K562 (cell line): ENCODE results near the gene ACE. TPM values are rescaled to one million over a fixed set of nuclear protein-coding genes. Genes with fewer than 3 reads are reported as not detected.

Experiments
- ATAC-seq: fragments of 200-7000 bp; cut with Tn5 transposase; 3 replicates; pipeline ENCODE4 v1.9.1; 2020; ENCODE audit warnings: moderate library complexity
- BruUV-seq: library from RNA; stranded (reverse); fragments of 400-500 nt; replicated peaks from 2 replicates; lab custom pipeline; 2021; lab: Mats Ljungman, UMichigan
- CTCF ChIA-PET: fragments of 300-600 bp; formaldehyde crosslinking; extraction: SDS; loops from one replicate; lab custom pipeline; 2021; ENCODE audit warnings: low intra/inter-chr PET ratio; lab: Yijun Ruan, JAX
- POLR2A ChIA-PET: fragments of 300-600, 350-650 bp; sonication (Branson Sonifier 250); formaldehyde crosslinking; extraction: SDS; loops from one replicate; lab custom pipeline; 2021; ENCODE audit warnings: antibody characterized with exemption, inconsistent platforms; lab: Yijun Ruan, JAX
- DNase-seq, 4 experiments: peaks; one replicate each; pipeline versions ENCODE4 v3.0.0 to v3.0.0-alpha.2; 2011 to 2018; ENCODE audit warnings: low spot score in 3 of 4, mixed read lengths in 3 of 4; ENCODE audit errors: extremely low read depth in 1 of 4
- FAIRE-seq: peaks from 2 replicates; lab custom pipeline; 2011; peaks lifted over from hg19 to GRCh38; lab: Jason Lieb, UNC
- H2AFZ ChIP-seq: 2 replicates; pipeline ENCODE4 v1.6.0; 2011; ENCODE audit warnings: low read depth, low read length, control low read depth, inconsistent platforms
- H3K27ac ChIP-seq: fragments of 200-600 bp; 3 replicates; pipeline ENCODE4 v1.8.0; 2011; ENCODE audit warnings: low read depth, mild to moderate bottlenecking, control low read depth, inconsistent platforms, low read length, moderate library complexity, mixed read lengths; ENCODE audit errors: extremely low read depth
- H3K27me3 ChIP-seq, 2 experiments: fragments of 300-600 bp in 1 of 2; 2 replicates in 1 of 2; 3 replicates in 1 of 2; pipeline versions ENCODE4 v1.6.0 to v1.8.0; 2011; ENCODE audit warnings: inconsistent platforms in 2 of 2, low read length in 2 of 2, mild to moderate bottlenecking in 1 of 2, mixed read lengths in 1 of 2, moderate library complexity in 1 of 2; ENCODE audit not compliant: control insufficient read depth in 2 of 2, insufficient read depth in 2 of 2
- H3K36me3 ChIP-seq: fragments of 300-600 bp; 3 replicates; pipeline ENCODE4 v1.8.0; 2011; ENCODE audit warnings: mild to moderate bottlenecking, low read length, inconsistent platforms; ENCODE audit not compliant: control insufficient read depth, insufficient read depth
- H3K4me1 ChIP-seq, 2 experiments: fragments of 200-600 bp in 1 of 2; replicated peaks in 1 of 2; 2 replicates in 1 of 2; 3 replicates in 1 of 2; pipeline versions ENCODE4 v1.5.1 to v1.8.0; 2011; ENCODE audit warnings: inconsistent platforms in 2 of 2, low read length in 2 of 2, mild to moderate bottlenecking in 1 of 2, mixed read lengths in 1 of 2, moderate library complexity in 1 of 2; ENCODE audit not compliant: control insufficient read depth in 2 of 2, insufficient read depth in 2 of 2
- H3K4me2 ChIP-seq: 2 replicates; pipeline ENCODE4 v1.6.1; 2011; ENCODE audit warnings: low read length, control low read depth, inconsistent platforms, mixed read lengths; ENCODE audit not compliant: insufficient read depth
- H3K4me3 ChIP-seq: fragments of 200-600 bp; sonication (generic), shearing (Covaris generic); 2 replicates; pipeline ENCODE4 v1.5.1; 2016; ENCODE audit warnings: control low read depth, inconsistent platforms
- H3K79me2 ChIP-seq: fragments of 200-600 bp; 3 replicates; pipeline ENCODE4 v1.8.0; 2011; ENCODE audit warnings: low read length, inconsistent platforms; ENCODE audit not compliant: control insufficient read depth, insufficient read depth
- H3K9ac ChIP-seq, 2 experiments: 2 replicates each; pipeline versions ENCODE4 v1.6.0 to v1.6.1; 2011; ENCODE audit warnings: low read depth in 2 of 2, low read length in 2 of 2, control low read depth in 1 of 2, inconsistent platforms in 1 of 2, mild to moderate bottlenecking in 1 of 2, mixed read lengths in 1 of 2; ENCODE audit not compliant: insufficient read depth in 1 of 2
- H3K9me1 ChIP-seq: one replicate; pipeline ENCODE4 v1.6.0; 2011; ENCODE audit warnings: inconsistent platforms, mild to moderate bottlenecking, low read length, moderate library complexity; ENCODE audit not compliant: control insufficient read depth, insufficient read depth
- H3K9me3 ChIP-seq: replicated peaks from 2 replicates; pipeline ENCODE4 v1.5.1; 2011; ENCODE audit warnings: low read depth, low read length, inconsistent platforms; ENCODE audit not compliant: control insufficient read depth, insufficient read depth
- H4K20me1 ChIP-seq: replicated peaks from 2 replicates; pipeline ENCODE4 v1.6.1; 2011; ENCODE audit warnings: low read length, inconsistent platforms, mixed read lengths; ENCODE audit not compliant: control insufficient read depth, insufficient read depth
- HOXB6 ChIP-seq: fragments of 250-450 bp; sonication (Bioruptor Pico); IDR thresholded peaks from 2 replicates; pipeline ENCODE4 v1.5.1; 2022; ENCODE audit warnings: mild to moderate bottlenecking, borderline replicate concordance
- JUND ChIP-seq, 2 experiments: IDR thresholded peaks; 2 replicates in 1 of 2; 3 replicates in 1 of 2; pipeline ENCODE4 v1.6.1; 2011; ENCODE audit warnings: borderline replicate concordance in 2 of 2, low read depth in 2 of 2, low read length in 2 of 2, improper control_type of control experiment in 1 of 2, missing biosample characterization in 1 of 2, missing genetic modification characterization in 1 of 2, missing genetic modification reagents in 1 of 2
- MTF1 ChIP-seq: fragments of 250-450 bp; sonication (Bioruptor Pico); IDR thresholded peaks from 2 replicates; pipeline ENCODE4 v1.9.0; 2021; ENCODE audit warnings: moderate library complexity, mild to moderate bottlenecking, inconsistent platforms, borderline replicate concordance
- NFIX ChIP-seq: fragments of 250-450 bp; sonication (Bioruptor Pico); IDR thresholded peaks from 2 replicates; pipeline ENCODE4 v1.4.0; 2020; ENCODE audit warnings: low read depth, mild to moderate bottlenecking, moderate library complexity
- NUFIP1 ChIP-seq: fragments of 450-650 bp; IDR thresholded peaks from 2 replicates; pipeline ENCODE4 v1.6.1; 2018; ENCODE audit not compliant: partially characterized antibody
- PURB ChIP-seq: sonication (generic); formaldehyde crosslinking; IDR thresholded peaks from 2 replicates; pipeline ENCODE4 v1.9.0; 2021; ENCODE audit warnings: low read depth, mild to moderate bottlenecking, missing genetic modification reagents
- RCOR1 ChIP-seq, 2 experiments: IDR thresholded peaks; 2 replicates each; pipeline ENCODE4 v1.6.1; 2012; ENCODE audit warnings: low read depth in 2 of 2, low read length in 2 of 2, borderline replicate concordance in 1 of 2, improper control_type of control experiment in 1 of 2
- SMAD4 ChIP-seq: fragments of 250-450 bp; sonication (Bioruptor Pico); conservative IDR thresholded peaks from 2 replicates; pipeline ENCODE4 v1.8.0; 2021; ENCODE audit warnings: inconsistent platforms, mild to moderate bottlenecking, moderate library complexity
- ZBTB1 ChIP-seq: sonication (generic); formaldehyde crosslinking; IDR thresholded peaks from 2 replicates; pipeline ENCODE4 v1.8.1; 2023; ENCODE audit warnings: missing genetic modification reagents, low read depth, mild to moderate bottlenecking, borderline replicate concordance
- ZFP30 ChIP-seq: fragments of 250-450 bp; sonication (Bioruptor Pico); IDR thresholded peaks from 2 replicates; pipeline ENCODE4 v1.8.0; 2022; ENCODE audit warnings: moderate library complexity, mild to moderate bottlenecking, inconsistent platforms, borderline replicate concordance
- ZNF408 ChIP-seq: fragments of 250-450 bp; sonication (Bioruptor Pico); IDR thresholded peaks from 2 replicates; pipeline ENCODE4 v1.4.0; 2020; ENCODE audit warnings: low read depth, mild to moderate bottlenecking, moderate library complexity
- ZNF507 ChIP-seq: conservative IDR thresholded peaks from 2 replicates; pipeline ENCODE4 v1.6.1; 2017; ENCODE audit warnings: missing genetic modification characterization, missing compliant biosample characterization
- ZNF57 ChIP-seq: fragments of 450-650 bp; formaldehyde crosslinking; IDR thresholded peaks from 2 replicates; pipeline ENCODE4 v1.4.0; 2020; ENCODE audit warnings: mild to moderate bottlenecking, moderate library complexity
- ZNF668 ChIP-seq: fragments of 250-450 bp; sonication (Bioruptor Pico); IDR thresholded peaks from 2 replicates; pipeline ENCODE4 v1.8.0; 2022; ENCODE audit warnings: mild to moderate bottlenecking, inconsistent platforms
- WGBS: fragments of 100-300 bp; shearing (Covaris generic); methylation state at CpG from one replicate; pipeline ENCODE4 v1.1.6; 2016; ENCODE audit warnings: low coverage, mixed read lengths; ENCODE audit not compliant: insufficient coverage; ENCODE audit errors: missing lambda C conversion rate; 5-methylcytosine and 5-hydroxymethylcytosine counted together
- in situ Hi-C: fragments of 300-500 bp; cut with MboI; formaldehyde crosslinking; loops from 4 replicates; pipeline ENCODE4 v1.15.0; 2018; ENCODE audit warnings: inconsistent platforms, mixed read lengths
- intact Hi-C: fragments of 100-400 bp; cut with micrococcal nuclease; formaldehyde crosslinking; loops from 2 replicates; pipeline ENCODE4 v1.14.2; 2022
- polyA plus RNA-seq, 8 experiments: library from polyadenylated mRNA; depleted of rRNA in 4 of 8; stranded (reverse) in 5 of 8; unstranded in 3 of 8; fragments of >200 nt; fragmentation: Nextera tagmentation in 2 of 8; fragmentation: Illumina TruSeq in 1 of 8; extraction: Ambion mirVana in 2 of 8; extraction: Trizol in 1 of 8; gene quantifications; 2 replicates each; pipeline versions ENCODE4 v1.2.1 to v1.2.3, GENCODE V29; 2011 to 2014; ENCODE audit warnings: inconsistent platforms in 1 of 8, missing spikeins in 1 of 8
- total RNA-seq, 7 experiments: library from RNA; depleted of rRNA in 6 of 7; stranded (reverse); fragments of >200 nt in 6 of 7; fragmentation: Illumina TruSeq in 2 of 7; extraction: Trizol in 2 of 7; gene quantifications; 2 replicates each; pipeline versions ENCODE4 v1.2.1 to v1.2.3, GENCODE V29; 2011 to 2021; ENCODE audit warnings: low replicate concordance in 1 of 7
- TF ChIP-seq, protein P1 (sequence below): IDR thresholded peaks from 2 replicates; pipeline ENCODE4 v1.6.1; 2012; ENCODE audit warnings: low read depth, low read length, improper control_type of control experiment, borderline replicate concordance
- TF ChIP-seq, protein P2 (sequence below): fragments of 200-800 bp; sonication (Bioruptor generic); IDR thresholded peaks from 2 replicates; pipeline ENCODE4 v1.6.1; 2017; ENCODE audit warnings: missing genetic modification characterization, missing compliant biosample characterization

The ACE gene
- total and polyA plus RNA-seq, 9 of the 15 experiments (the other 6 are each of a cell fraction or from before 2014, with no cell fraction given), result 0.07 to 2.5 (median 0.47) TPM; not detected in 1

DNA sequence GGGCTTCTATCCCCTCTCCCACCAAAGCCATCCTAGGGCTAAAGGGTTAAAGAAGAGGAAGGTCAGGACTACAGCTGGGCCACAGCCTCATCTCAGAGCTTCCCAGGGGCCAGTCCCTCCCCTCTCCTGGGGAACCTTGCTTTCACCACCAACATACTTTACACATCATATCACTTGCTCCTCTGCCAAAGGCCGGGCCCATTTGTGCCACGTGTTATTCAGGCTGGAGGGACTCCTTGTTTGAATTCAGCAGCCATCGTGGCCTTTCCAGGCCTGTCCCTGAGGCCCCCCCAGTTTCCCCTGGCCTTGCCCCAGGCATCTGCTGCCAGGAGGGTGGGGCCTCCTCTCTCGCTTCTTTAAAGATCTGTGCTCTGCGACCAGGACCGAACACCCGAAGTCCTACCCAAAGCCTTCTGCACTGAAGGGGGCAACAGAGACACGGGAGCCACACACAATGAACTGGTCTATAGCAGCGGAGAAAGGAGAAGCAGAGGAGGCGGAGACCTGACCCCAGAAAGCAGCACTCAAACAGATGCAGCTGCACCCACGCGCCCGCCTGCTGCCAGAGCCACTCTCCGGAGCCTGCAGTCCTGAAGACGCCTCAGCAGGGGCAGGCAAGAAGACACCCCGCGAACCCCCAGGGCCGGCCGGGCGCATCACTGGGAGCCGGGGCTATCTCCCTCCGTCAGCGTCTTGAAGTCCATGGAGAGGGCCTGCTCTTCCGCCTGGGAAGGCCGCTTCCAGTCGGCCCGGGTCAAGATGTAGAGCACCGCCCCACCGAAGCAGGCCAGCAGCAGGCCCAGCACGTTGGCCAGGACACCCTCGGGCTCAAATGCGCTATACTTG lies 42.9 kb upstream of the ACE start:
- 82% methylated on average over 27 of the region's 32 CpGs for WGBS
- CTCF ChIA-PET, result no interaction called here
- Histone ChIP-seq H3K4me1 (peaks cover 56 to 71% of the 10 kb centered on the region in 2 experiments), H3K27ac (peak overlapping the region; percentile 80), H2AFZ (peak overlapping the region; percentile 33), H3K36me3 (peaks cover 24% of the 10 kb centered on the region; the same call in 1 of the 3 replicates), H3K4me3 (no peak overlapping the region), H3K79me2 (peaks cover 9% of the 10 kb centered on the region; the same call in 1 of the 3 replicates), H3K9me3 (no peaks in the 10 kb centered on the region), H4K20me1 (no peaks in the 10 kb centered on the region), H3K27me3 (no peaks in the 10 kb centered on the region), H3K9me1 (peaks cover 3% of the 10 kb centered on the region), H3K4me2 (peak overlapping the region; percentile 75), H3K9ac (peak overlapping the region; percentile 64 to 87)
- peak in 1 of 4 experiments; percentile 33 for DNase-seq
- intact Hi-C loops, result loop anchor here (2.0 to 10.0 kb wide), 4 partner anchors 13 to 411 kb away; partner anchors contain the start of genes CYB561, DCAF7 and SMARCD2
- FAIRE-seq, result no peak
- BruUV-seq, result no TSS peak
- POLR2A ChIA-PET, result interaction anchor here (0.6 to 1.7 kb wide), 8 partner anchors 9 to 1474 kb away, joined by 3 to 8 read pairs (median 3); no protein-coding TSS in a partner anchor
- ATAC-seq, result peak; percentile 4; the same call in 2 of the 3 replicates
- in situ Hi-C loops, result loop anchor here (25.0 kb wide), 1 partner anchor 403 kb away; the partner anchor contains the start of genes FTSJ3, PSMC5 and SMARCD2
- TF ChIP-seq SMAD4 (CRISPR knock-in tag), result no peak
- no peak for TF ChIP-seq PURB
- TF ChIP-seq ZNF507 (tag), result no peak
- TF ChIP-seq JUND (IDR thresholded peaks at IDR 0.05; ENCODE audit: borderline replicate concordance, low read depth, low read length), result no peak
- TF ChIP-seq JUND (tag; IDR thresholded peaks at IDR 0.05; ENCODE audit: borderline replicate concordance, low read depth, low read length), result no peak
- TF ChIP-seq, protein P1, sequence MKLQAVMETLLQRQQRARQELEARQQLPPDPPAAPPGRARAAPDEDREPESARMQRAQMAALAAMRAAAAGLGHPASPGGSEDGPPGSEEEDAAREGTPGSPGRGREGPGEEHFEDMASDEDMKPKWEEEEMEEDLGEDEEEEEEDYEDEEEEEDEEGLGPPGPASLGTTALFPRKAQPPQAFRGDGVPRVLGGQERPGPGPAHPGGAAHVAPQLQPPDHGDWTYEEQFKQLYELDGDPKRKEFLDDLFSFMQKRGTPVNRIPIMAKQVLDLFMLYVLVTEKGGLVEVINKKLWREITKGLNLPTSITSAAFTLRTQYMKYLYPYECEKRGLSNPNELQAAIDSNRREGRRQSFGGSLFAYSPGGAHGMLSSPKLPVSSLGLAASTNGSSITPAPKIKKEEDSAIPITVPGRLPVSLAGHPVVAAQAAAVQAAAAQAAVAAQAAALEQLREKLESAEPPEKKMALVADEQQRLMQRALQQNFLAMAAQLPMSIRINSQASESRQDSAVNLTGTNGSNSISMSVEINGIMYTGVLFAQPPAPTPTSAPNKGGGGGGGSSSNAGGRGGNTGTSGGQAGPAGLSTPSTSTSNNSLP, result no peak
- no peak for TF ChIP-seq ZNF57 (CRISPR knock-in tag)
- TF ChIP-seq ZFP30 (CRISPR knock-in tag), result no peak
- no peak for TF ChIP-seq MTF1 (CRISPR knock-in tag)
- no peak for TF ChIP-seq ZNF668 (CRISPR knock-in tag)
- TF ChIP-seq ZBTB1 (CRISPR knock-in tag), result no peak
- no peak for TF ChIP-seq HOXB6 (CRISPR knock-in tag)
- TF ChIP-seq, protein P2, sequence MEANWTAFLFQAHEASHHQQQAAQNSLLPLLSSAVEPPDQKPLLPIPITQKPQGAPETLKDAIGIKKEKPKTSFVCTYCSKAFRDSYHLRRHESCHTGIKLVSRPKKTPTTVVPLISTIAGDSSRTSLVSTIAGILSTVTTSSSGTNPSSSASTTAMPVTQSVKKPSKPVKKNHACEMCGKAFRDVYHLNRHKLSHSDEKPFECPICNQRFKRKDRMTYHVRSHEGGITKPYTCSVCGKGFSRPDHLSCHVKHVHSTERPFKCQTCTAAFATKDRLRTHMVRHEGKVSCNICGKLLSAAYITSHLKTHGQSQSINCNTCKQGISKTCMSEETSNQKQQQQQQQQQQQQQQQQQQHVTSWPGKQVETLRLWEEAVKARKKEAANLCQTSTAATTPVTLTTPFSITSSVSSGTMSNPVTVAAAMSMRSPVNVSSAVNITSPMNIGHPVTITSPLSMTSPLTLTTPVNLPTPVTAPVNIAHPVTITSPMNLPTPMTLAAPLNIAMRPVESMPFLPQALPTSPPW (CRISPR knock-in tag), result peak; percentile 1; the same call in 1 of the 2 replicates
- TF ChIP-seq ZNF408 (CRISPR knock-in tag), result no peak
- TF ChIP-seq NFIX (CRISPR knock-in tag), result no peak; the same call in 1 of the 2 replicates
- no peak for TF ChIP-seq NUFIP1
- no peak for TF ChIP-seq RCOR1 (IDR thresholded peaks at IDR 0.05; ENCODE audit: borderline replicate concordance in 1 of 2, low read depth in 2 of 2, low read length in 2 of 2)
